Dermis microvascular lymphatic vessel endothelial cell (primary cell): ENCODE data around the gene ADORA1. TPM values are rescaled to one million over a fixed set of nuclear protein-coding genes. Genes with fewer than 3 reads are reported as not detected.

Source experiments
- DNase-seq, 2 donors: peaks; one replicate each; pipeline versions ENCODE4 v3.0.0 to v3.0.0-alpha.2; 2010; ENCODE audit warnings: low read depth in 2 of 2
- total RNA-seq: library from RNA; depleted of rRNA; stranded (reverse); fragments of >200 nt; gene quantifications from 2 replicates; pipeline ENCODE4 v1.2.1, GENCODE V29; 2014

ADORA1 gene
- total RNA-seq, 1 donor from 2014 or later, result not detected

DNA sequence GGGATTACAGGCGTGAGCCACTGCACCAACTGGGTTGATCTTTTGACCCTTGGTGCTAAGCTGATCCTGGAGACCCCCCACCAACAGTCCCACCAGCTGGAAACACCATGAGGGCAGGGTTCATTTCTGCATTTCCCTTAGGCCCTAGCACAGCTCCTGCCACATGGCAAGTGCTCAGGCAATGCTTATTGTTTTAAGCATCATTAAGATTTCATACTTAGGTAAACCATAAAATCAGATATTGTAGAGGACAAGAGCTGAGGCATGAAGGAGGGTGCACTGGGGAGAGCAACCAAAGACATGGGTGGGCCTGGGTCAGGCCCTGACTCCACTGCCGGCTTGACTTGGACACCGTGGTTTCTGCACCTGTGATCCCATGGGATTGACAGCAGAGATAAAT, 84.3 kb downstream of the ADORA1 start:
- no peak for DNase-seq

DNA sequence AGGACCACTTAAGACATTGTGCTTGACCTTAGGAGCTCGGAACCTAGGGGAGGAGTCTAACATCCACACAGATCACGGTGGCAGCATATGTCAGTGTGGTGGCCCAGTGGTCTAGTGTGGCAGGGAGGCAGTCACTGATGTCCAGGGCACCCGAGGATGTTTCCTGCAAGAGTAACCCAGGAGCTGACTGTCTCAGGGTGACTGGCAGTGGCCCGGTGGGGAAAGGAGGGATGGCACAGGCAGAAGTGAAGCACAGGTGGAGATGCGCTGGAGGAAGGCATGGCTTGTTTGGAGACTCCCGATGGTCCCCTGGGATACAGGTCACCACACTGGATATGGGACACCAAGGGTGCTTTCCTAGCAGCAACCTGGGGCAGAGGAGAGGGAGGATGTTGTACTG, 85.6 kb downstream of the ADORA1 start:
- DNase-seq, result no peak

DNA sequence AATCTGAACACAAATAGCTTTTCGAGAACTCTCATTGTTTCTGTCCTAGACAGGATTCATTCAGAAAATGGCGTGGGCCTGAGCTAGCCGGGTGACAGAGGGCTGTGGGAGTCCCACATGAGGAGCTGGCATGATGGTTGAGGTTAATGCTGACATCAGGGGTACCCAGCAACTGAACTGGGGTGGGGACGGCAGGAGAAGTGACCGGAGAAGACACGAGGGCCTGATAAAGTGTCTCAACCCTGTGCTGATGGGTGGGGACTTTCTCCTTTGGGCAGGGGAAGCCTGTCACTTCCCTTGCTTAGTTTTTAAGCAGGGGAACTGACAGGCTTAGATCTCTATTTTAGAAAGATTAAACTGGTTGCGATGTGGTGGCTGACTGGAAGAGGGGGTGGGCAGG, 87.3 kb downstream of the ADORA1 start:
- DNase-seq, result no peak

DNA sequence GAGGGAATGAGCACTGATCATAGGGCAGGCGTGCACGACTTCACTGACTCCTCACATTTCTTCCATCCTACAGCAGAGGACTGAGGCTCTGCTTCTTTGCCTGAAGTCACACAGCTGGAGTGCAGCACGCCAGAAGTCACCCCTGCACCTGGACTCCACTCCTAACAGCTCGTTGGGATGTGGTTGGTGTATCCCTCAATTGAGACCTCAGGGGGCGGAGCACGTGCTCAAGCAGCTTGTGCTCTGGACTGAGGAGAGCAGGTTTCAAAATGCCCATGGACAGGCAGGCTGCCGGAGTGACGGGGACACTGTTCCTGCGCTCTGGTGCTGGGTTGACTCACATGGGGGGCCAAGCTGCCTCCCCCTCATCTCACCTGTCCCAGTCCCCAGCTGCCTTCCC, 88.0 kb downstream of the ADORA1 start:
- DNase-seq, result no peak

DNA sequence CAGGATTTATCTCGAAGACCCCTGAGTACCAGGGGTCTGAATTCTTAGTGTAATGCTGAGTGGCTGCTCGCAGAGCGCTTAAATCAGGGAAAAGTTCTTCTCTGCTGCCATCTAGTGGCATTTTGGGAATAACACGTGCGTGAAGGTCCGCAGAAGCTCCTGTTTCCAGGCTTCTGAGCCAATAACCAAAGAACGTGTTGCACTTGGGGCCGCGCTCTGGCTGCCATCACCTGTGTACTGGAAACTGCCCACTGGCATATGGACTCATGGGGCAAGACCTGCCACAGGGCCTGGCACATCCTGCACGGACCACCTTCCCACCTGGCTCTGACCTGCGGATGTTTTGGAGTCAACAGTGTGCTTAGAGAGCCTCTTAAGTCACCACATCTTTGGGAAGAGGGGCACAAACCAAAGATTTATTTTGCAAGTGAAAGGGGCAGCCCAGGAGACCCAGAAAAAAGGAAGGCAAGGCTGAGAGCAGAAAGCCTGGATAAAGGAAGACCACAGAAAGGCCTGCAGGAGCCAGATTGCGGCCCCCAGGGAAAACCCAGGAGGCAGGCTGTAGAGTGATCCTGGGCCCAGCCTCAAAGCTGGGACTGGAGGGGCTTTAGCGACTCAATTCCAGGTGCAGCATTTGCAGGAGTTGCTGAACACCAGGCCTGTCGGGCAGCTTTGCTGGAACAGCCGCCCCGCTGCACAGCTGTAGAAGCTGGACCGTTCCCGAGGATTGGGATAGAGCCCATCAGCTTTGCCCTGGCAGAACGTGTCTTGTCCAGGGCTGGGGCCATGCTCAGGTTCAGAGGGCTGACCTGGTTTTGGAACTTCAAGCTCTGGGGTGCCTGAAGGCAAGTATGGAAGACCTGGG, 89.0 kb downstream of the ADORA1 start:
- peak; percentile 61 to 69 for DNase-seq

Other genes with a start within 250 kb of the ADORA1 start
- gene RABIF, start 238.6 kb upstream of the ADORA1 start, total RNA-seq, result 8.5 and 10.5 TPM in 2 replicates
- gene KLHL12, start 200.5 kb upstream of the ADORA1 start, total RNA-seq, result 20.5 and 22.6 TPM in 2 replicates
- gene ADIPOR1, start 169.4 kb upstream of the ADORA1 start, total RNA-seq, result 78.8 and 113 TPM in 2 replicates
- gene CYB5R1, start 160.5 kb upstream of the ADORA1 start, total RNA-seq, result 26.6 and 38.8 TPM in 2 replicates
- gene TMEM183A, start 120.4 kb upstream of the ADORA1 start, total RNA-seq, result 69.3 and 73.2 TPM in 2 replicates
- 0.13 TPM in 2 replicates for gene PPFIA4, start 101.2 kb upstream of the ADORA1 start, total RNA-seq
- gene MYOG, start 41.7 kb upstream of the ADORA1 start, total RNA-seq, result not detected in 2 replicates
- gene MYBPH, start 48.1 kb downstream of the ADORA1 start, total RNA-seq, result not detected in 2 replicates
- gene CHI3L1, start 59.0 kb downstream of the ADORA1 start, total RNA-seq, result under 0.01 TPM in 1 of 2 replicates, not detected in the other
- not detected in 2 replicates for gene CHIT1, start 101.9 kb downstream of the ADORA1 start, total RNA-seq
- gene BTG2, start 177.8 kb downstream of the ADORA1 start, total RNA-seq, result 22.5 and 23.5 TPM in 2 replicates
- gene FMOD, start 223.4 kb downstream of the ADORA1 start, total RNA-seq, result 3.6 and 63.0 TPM in 2 replicates